ENCODE measurements around the gene RNF207. TPM values are rescaled to one million over a fixed set of nuclear protein-coding genes. Genes with fewer than 3 reads are reported as not detected.

RNF207 gene
- total and polyA plus RNA-seq, 9 donors, result 2.0 to 24.4 (median 7.7) TPM

DNA sequence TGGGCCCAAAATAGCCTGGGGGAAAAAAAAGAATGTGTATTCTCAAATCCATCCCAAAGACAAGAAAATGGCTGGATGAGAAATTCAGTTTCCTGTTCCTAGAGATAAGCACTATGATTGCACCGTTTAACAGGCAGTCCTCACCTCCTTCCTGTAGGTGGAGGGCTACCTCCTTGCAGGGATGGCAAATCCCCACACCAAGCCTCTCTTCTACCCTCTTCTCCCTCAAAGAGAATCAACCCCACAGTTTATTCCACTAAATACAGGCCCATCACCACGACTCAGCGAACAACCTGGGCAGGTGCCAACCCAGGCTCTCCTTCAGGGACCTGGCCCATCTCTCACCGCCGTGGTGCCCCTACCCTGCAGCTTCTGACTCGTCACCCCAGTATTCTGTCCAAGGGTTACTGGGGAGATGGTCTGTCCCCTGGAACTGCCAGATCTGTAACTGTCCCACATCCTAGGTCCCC lies 22.4 kb upstream of the RNF207 start:
- H3K36me3 ChIP-seq, result no peaks in the 10 kb centered on the region
- peaks cover 2% of the 10 kb centered on the region for H3K4me1 ChIP-seq (ENCODE audit: insufficient read depth)
- H3K4me3 ChIP-seq, result no peak overlapping the region
- H3K9me3 ChIP-seq, result no peaks in the 10 kb centered on the region
- intact Hi-C loops (cut with DNase I), result no loop called here
- H3K27ac ChIP-seq, result no peak overlapping the region
- DNase-seq, result no peak
- 37 to 54% (median 44%) methylated on average over 6 of the region's 6 CpGs for WGBS, 3 donors
- TF ChIP-seq POLR2A (IDR thresholded peaks at IDR 0.05) (no peak), EP300 (IDR thresholded peaks at IDR 0.05) (no peak)
- TF ChIP-seq, protein P1, sequence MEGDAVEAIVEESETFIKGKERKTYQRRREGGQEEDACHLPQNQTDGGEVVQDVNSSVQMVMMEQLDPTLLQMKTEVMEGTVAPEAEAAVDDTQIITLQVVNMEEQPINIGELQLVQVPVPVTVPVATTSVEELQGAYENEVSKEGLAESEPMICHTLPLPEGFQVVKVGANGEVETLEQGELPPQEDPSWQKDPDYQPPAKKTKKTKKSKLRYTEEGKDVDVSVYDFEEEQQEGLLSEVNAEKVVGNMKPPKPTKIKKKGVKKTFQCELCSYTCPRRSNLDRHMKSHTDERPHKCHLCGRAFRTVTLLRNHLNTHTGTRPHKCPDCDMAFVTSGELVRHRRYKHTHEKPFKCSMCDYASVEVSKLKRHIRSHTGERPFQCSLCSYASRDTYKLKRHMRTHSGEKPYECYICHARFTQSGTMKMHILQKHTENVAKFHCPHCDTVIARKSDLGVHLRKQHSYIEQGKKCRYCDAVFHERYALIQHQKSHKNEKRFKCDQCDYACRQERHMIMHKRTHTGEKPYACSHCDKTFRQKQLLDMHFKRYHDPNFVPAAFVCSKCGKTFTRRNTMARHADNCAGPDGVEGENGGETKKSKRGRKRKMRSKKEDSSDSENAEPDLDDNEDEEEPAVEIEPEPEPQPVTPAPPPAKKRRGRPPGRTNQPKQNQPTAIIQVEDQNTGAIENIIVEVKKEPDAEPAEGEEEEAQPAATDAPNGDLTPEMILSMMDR (IDR thresholded peaks at IDR 0.05), result no peak
- H3K27me3 ChIP-seq, result no peaks in the 10 kb centered on the region

DNA sequence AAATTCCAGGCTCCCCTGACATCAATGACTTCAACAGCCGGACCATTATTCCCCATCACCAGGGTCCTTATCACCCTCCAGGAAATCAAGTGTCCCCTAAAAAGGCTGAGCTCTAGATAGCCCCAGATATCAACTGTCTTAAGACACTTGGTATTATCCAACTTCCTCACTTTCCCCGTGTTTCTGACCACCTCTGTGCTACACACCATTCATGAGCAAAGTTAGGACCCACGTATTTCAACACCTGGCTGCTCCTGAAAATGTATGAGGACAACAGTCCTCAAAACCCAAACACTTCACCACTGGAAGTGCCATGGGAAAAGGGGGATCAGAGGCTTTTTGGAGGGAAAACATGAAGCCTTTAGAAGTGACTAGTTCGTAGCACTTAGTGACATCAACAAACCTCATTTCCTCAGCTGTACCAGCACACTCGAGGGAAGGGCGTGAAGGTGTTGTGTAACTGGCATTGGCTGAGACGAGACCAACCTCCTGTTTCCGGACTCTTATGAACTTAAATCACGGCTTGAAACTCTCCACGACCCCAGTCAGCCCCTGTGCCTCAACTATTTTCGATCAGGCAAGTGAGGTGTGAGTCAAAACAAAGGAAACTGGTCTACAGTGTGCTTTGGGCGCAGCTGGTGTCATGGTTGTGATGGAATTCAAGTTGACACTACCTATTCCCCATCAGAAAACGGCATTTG lies 21.7 kb upstream of the RNF207 start:
- Histone ChIP-seq H3K36me3 (no peaks in the 10 kb centered on the region), H3K27me3 (no peaks in the 10 kb centered on the region), H3K4me1 (ENCODE audit: insufficient read depth) (no peaks in the 10 kb centered on the region), H3K9me3 (no peaks in the 10 kb centered on the region), H3K27ac (no peak overlapping the region), H3K4me3 (no peak overlapping the region)
- no peak for DNase-seq
- WGBS, 3 donors, result 74 to 82% (median 81%) methylated on average over 13 of the region's 13 CpGs
- no peak for TF ChIP-seq EP300 (IDR thresholded peaks at IDR 0.05)
- no peak for TF ChIP-seq POLR2A (IDR thresholded peaks at IDR 0.05)
- TF ChIP-seq, protein P1 (IDR thresholded peaks at IDR 0.05), result no peak
- intact Hi-C loops (cut with DNase I), result no loop called here

DNA sequence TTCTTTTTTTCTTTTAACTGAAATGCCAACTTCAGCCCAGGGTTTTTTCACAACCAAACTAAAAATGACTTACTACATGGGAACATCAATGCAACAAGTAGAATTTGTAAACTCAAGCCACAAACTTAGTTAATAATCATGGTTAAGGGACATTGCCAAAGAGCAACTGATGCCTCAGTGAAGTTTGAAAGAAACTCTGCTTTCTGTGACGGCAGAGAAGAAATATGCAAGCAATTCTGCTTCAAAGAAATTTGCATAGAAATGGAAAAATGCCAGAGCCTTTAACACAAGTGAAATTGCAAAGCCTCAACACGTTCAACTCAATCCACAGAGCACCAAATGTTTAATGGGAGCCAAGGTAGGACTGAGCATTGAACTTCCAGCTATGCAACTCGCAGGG lies 20.8 kb upstream of the RNF207 start:
- 44 to 50% (median 48%) methylated on average over 3 of the region's 3 CpGs for WGBS, 3 donors
- intact Hi-C loops (cut with DNase I), result no loop called here
- H3K36me3 ChIP-seq, result no peaks in the 10 kb centered on the region

DNA sequence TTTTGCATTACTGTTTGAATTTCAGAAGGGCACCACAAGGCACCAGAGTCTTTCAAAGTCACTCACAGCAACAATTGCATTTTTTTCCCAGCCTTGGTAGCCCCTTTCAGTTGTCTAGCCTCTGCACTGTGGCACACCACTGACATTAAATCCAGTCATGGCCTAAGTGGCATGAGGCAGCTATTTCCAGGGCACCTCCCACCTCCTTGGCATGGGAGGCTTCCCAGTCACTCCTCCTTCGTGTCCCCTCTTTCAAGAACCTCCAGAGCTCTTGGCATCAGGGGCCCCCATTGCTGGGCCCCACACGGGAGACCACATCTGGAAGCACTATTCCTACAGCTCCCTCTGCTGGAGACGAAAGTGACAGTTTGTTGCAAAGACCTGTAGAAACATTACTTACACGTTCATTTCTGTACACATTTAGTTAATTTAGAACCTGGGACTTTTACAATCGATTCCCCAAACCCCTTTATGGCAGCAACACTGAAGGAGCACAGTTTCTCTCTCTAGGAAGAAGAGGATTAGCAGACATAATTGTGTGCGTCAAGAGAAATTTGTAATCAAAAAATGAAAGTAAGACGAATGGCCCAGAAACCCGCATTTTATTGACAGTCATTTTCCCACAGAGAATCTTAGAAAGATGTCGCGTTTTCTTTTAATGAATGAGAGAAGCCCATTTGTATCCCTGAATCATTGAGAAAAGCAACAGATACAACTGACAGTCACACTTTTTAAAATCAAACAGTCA lies 20.1 kb upstream of the RNF207 start:
- no peak overlapping the region for H3K4me3 ChIP-seq
- 62 to 65% (median 64%) methylated on average over 10 of the region's 10 CpGs for WGBS, 3 donors

More for the DNA sequence above, 20.8 kb upstream of the RNF207 start:
- DNase-seq, result no peak
- H3K9me3 ChIP-seq, result no peaks in the 10 kb centered on the region
- no peak overlapping the region for H3K27ac ChIP-seq
- H3K4me1 ChIP-seq (ENCODE audit: insufficient read depth), result no peaks in the 10 kb centered on the region
- no peak for TF ChIP-seq POLR2A (IDR thresholded peaks at IDR 0.05)
- no peak for TF ChIP-seq EP300 (IDR thresholded peaks at IDR 0.05)
- TF ChIP-seq, protein P1 (IDR thresholded peaks at IDR 0.05), result no peak
- no peaks in the 10 kb centered on the region for H3K27me3 ChIP-seq
- no peak overlapping the region for H3K4me3 ChIP-seq

More for the DNA sequence above, 20.1 kb upstream of the RNF207 start:
- H3K4me1 ChIP-seq (ENCODE audit: insufficient read depth), result no peaks in the 10 kb centered on the region
- TF ChIP-seq, protein P1 (IDR thresholded peaks at IDR 0.05), result no peak
- TF ChIP-seq EP300 (IDR thresholded peaks at IDR 0.05) (no peak), POLR2A (IDR thresholded peaks at IDR 0.05) (no peak)
- H3K36me3 ChIP-seq, result no peaks in the 10 kb centered on the region
- intact Hi-C loops (cut with DNase I), result no loop called here
- no peak overlapping the region for H3K27ac ChIP-seq
- H3K9me3 ChIP-seq, result no peaks in the 10 kb centered on the region
- DNase-seq, result no peak
- H3K27me3 ChIP-seq, result no peaks in the 10 kb centered on the region
